HG03045 (cell line): ENCODE data around the gene ECE1.
A peak's percentile ranks its signal among the peaks of the same experiment; 100 is the strongest.

Experiments
- ATAC-seq: cut with Tn5 transposase; IDR thresholded peaks from one replicate; pipeline ENCODE4 v1.9.1; 2021; ENCODE audit warnings: mild to moderate bottlenecking, moderate library complexity; ENCODE audit not compliant: unreplicated experiment

ECE1 gene

DNA sequence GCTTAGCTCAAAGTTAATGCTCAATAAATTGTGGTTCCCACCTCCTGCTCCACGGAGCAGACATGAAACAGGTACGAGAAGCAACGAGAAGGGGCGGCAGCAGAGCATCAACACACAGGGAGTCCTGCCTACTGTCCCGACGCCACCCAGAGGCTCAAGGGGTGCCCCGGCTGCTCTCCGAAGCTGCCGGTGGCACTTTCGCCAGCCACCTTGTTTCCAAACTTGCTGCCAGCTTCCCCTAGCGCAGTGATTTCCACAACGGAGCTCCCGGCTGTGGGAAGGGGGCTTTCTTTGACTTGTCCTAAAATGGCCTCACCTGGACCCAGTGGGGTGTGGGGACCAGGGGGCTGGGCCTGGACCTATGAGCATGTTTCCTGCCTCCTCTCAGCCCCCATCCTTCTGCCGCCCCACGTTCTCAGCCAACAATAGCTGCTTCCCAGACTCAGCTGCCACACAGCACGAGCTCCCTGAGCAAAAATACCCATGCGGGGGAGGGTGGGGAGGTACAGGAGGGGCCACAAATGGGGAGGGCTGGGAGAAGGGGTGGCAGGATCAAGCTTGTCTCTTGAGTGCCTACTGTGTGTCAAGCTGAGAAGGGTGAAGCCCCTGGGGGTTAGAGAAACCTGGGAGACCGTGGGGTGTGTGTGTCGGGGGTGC, 35.6 kb upstream of the ECE1 start:
- ATAC-seq: no peak

DNA sequence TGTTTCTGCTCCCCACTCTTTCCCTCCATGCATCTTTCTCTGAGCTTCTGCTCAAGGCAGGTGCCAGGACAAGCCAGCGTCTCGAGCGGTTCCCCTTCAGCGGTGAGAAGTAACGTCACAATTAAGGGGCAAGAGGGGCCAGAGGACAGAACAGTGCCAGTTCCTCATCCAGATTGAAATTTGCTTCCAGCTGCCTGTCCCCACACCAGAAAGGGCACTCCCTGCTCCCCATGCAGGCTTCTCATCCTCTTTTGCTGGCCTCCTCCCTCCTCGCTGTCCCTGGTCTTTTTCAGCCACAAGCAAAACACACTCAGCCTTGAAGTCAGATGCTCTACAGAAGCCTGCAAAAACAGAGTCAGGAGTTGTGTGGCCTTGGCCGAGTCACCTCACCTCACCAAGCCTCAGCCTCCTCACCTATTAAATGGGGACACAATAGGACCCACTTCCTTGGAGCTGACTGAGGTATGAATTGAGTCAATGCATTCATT, 35.0 kb upstream of the ECE1 start:
- ATAC-seq: no peak

DNA sequence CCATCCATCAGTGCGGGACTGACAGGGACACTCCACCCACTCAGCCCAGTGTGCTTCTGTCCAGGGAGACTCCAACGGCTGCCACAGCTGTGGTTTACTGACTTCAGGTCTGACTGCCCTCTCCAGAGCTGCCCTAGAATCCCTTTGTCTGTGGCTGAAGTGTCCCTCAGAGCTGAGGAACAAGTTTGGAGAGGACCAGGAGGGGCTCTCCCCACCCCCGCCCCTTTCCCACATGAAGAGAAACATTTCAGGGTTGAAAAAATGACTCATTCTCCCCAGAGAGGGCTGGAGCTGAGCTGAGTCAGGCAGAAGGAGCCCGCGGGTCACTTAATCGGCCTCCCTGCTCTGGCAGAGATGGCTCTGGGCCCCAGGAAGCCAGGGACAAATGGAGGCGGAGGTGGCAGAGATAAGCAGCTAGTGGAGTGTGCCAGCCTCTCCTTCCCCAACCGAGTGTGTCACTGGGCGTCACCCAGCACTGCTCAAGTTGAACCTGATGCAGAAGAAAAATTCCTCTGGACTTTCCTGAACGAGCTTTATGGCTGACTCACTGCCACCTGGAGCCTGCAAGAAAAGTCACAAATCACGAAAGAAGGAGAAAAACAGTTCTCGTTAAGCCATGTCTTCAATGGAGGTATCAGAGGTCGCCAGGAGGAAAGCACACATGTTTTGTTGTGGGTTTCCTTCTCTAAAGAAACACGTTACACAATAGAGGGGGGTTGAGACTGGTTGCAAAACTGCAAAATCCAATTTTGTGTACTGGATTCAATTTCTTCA, 34.3 kb upstream of the ECE1 start:
- ATAC-seq: peak; percentile 37

DNA sequence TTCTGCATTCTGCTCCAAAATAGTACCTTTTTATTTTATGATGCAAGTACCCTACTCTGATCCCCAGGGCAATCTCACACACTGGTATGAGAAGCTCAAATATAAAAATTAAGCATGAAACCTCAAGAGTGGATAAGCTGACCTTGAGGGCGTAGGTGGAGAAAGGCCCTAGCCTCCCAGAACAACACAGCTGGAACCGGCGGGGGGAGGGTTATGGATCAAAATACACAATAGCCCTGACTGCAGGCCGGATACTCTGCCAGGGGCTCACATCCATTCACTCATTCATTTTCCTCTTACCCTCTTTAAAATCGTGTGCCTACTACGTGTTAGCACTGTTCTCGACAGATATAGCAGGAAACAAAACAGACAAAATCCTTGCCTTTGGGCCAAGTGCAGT, 32.8 kb upstream of the ECE1 start:
- no peak for ATAC-seq

DNA sequence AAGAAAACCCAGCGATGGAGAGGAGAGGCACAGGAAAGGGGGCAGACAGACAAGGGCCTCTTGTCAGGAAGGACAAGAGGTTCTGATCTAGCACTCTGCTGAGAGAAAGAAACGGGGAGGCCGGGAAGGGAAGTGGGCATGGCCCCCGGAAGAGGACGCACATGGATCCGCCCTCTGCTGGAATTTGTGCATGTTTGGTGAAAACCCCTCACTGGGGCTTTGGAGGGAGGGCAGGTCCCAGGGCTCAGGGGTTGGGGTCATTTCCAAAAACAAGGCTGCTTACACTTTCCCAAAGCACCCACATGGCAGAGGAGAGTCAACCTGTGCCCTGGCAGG, 32.4 kb upstream of the ECE1 start:
- ATAC-seq: no peak

DNA sequence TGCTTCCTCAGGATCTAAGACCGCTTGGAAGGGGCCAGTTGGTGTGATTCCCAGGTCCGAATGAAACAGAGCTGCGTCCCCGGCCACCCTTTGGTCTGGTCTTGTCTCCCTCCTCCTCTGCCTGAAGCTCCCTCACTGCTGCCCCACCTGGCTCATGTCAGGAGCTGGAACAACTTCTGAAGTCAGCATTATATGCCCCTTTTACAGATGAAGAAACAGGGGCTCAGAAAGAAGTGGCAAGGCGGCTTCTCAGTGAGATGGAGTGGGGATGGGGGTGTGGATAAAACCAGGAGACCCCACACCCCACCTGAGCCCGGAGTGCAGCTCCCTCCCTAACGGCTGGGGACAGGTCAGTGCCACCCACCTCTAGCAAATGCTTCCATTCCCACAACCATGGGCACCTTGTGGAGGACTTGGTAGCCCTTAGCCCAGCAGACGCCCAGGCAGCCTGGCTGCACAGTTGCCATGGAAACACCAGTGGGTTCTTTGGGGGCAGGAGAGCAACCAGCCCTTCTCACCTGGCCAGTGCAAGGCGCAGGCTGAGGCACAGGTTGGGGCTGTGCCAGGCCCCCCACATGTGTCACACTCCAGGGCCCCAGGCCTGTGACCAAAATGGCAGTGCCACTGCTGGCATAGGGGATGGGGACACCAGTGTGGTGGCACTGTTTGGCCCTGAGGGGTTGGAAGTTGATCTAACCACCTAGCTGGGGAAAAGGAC, 31.9 kb upstream of the ECE1 start:
- ATAC-seq: no peak

DNA sequence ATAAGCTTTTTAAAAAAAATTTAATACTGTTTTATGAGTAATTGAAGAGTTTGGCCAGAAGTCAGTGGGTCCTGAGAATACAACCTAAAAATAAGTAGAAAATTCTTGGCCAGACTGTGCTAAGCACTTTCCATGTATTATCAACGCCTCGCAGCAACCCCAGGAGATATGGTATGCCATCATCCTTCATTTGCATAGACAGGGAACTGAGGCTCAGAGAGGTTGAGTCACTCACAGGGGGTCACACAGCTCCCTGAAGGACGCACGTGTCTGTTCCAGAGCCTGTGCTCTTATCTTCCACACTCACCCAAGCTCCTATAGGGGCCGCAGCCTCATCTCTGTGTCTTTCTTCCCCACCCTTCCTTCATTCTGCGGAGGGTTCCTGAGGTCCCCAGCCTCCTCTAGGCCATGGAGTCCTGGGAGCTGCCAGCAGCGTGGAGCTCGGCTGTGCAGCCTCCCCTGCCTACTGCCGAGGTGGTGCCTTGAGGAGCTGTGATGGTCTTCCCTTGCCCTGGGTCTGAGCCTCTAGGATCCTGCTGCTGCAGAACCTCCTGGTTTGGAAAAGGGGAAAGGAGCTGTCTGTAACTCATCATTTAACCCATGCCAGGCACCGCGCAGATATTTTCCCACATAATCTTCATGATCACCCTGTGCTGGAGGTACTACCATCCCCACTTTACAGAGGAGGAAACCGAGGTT, 30.3 kb upstream of the ECE1 start:
- ATAC-seq: no peak

DNA sequence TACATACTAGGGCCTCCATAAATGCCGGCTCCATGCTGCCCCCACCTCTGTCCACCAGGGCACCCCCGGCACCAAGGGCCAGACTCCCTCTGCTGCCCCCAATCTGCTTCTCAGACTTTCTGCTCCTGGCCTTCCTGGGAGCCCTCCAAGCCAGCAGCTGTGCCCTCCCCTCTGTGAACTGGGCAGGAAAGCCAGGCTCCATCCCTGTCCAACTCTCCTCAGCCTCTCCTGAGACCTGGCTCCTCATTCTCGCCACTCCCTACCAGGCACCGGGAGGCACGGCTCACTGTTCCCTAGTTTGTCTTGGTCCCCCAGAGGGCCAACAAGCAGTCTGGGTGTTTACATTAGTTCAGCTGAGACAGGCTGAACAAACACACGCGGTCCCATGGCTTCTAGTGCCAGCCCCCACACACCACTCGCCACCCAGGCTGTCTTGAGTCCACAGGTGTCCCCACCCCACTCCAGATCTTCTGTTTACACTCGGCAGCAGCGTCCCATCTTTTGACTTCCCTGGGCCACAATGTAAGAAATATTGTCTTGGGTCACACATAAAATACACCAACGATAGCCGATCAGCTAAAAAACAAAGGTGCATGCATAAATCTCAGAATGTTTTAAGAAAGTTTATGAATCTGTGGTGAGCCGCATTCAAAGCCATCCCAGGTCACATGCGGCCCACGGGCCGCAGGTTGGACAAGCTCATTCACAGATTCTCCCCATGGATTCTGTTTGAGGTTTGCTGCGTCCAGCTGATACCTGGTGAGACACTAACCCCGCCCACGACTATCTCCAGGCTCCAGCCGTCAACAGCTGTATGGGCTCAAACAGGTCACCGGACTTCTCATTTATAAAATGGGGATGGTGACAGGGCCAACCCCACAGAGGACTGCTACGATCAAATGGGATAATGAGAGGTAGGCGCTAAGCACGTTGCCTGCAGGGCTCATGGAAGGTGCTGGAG, 29.5 kb upstream of the ECE1 start:
- no peak for ATAC-seq

DNA sequence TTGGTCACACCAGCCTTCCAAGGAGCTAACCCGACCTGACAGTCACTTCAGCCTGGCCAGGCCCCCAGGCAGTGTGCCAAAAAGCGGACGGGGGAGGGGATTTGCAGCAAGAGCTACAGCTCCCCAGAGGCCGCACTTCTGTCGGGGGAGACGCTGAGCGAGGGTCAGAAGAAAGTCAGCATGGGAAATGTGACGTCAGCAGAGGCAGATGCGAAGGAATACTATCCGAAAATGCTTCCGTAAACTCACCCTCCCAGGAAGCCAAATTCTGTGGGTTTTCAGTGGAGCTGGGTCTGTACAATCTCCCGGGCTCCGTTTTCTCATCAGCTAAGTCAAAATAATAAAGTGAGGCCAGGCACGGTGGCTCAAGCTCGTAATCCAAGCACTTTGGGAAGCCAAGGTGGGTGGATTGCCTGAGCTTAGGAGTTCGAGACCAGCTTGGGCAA, 28.5 kb upstream of the ECE1 start:
- ATAC-seq: no peak

DNA sequence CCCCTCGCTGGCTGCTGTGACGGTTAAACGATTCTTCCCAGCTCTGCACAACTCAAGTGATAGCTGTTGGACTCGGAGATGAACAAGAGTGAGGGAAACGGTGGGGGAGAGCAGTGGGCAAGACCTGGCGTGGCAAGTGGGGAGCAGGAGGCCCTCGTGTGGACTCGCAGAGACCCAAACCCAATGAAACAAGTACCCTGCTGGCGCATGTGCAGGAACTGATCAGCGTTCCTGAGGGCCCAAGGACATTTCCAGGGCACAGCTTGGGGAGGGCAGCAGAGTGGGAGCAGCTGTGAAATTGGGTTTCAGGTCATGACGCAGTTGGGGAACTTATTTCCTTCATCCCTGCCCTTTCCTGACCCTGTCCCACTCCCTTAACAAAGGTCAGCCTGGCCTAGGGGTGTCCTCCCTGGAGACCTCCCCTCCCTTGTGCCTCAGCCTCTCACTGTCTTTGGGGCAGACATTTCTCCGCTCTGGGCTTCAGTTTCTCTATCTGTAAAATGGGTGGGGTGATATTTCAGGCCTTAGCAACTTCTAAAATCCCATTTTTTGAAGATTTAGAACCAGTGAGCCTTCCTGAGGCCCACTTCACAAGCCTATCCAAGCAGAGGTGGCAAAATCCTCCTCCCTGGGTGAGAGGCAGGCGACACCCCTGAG, 27.9 kb upstream of the ECE1 start:
- no peak for ATAC-seq

DNA sequence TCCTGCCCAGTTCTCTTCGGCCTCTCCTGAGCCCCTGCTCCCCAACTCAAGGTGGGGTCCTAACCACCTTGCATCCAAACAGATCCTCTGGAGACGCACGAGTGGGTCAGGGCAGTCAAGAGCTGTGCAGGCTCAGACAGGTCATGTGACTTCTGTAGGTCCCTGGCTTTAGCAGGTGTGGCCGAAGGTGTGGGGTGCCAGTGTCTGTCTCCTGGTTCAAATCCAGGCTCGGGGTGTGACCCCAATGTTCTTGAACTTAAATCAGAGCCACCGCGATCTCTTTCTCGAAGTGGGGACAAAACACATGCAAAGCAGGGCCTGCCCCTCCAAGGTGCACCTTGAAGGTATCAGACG, 27.4 kb upstream of the ECE1 start:
- ATAC-seq: no peak

DNA sequence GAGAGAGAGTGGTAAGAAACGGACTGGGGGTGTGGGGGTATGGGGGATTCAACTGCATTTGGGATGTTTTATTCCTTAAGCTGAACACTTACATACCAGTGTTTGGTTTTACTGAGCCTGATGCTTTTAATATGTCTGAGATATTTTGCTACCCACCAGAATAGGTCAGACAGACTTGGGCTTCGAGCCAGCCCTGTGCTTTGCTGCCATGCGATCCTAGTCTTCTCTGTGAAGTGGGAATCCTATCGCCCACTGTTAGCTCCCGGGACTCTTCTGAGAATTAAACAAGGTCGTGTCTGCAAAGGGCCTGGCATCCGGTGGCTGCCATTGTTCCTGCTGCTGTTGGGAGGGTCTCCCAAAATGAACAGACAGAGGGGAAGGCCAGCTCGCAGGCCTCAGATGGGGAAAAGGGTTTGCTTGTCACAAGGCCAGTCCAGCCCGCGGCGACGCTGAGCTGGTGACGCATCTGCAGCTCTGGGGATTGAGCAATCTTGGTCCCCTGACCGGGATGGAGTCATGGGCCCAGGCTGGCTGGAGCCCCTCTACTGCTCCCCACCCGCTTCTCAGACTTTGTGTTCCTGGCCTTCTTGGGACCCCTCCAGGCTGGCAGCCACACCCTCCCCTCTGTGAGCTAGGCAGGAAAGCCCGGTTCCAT, 26.9 kb upstream of the ECE1 start:
- ATAC-seq: no peak

DNA sequence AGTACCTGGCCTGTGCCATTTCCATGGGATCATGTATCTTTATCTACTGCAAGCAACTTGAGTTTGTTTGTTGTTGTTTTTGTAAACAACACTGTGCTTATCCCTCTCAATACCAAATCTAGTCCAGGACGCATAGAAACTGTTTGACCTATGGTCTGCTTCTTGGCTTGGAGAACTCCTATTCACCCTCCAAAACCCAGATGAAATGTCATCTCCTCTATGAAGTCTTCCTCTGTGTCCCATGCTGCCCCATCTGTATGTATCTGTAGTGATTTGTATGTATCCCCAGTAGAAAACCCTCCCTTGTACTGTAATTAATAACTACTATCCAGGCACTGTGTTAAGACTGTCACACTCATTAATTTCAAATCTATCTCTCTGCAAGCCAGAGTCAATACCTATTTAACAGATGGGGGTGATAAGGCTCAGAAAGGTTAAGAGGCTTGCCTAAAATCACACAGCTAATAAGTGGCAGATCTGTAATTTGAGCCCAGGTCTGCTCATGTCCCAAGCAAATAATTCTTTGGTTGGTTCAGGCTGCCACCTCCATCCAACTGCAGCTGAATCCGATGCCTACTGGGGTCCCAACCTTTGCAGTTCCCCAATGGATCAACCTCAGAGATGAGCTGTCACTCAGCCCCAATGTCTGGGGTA, 24.6 kb upstream of the ECE1 start:
- ATAC-seq: no peak

DNA sequence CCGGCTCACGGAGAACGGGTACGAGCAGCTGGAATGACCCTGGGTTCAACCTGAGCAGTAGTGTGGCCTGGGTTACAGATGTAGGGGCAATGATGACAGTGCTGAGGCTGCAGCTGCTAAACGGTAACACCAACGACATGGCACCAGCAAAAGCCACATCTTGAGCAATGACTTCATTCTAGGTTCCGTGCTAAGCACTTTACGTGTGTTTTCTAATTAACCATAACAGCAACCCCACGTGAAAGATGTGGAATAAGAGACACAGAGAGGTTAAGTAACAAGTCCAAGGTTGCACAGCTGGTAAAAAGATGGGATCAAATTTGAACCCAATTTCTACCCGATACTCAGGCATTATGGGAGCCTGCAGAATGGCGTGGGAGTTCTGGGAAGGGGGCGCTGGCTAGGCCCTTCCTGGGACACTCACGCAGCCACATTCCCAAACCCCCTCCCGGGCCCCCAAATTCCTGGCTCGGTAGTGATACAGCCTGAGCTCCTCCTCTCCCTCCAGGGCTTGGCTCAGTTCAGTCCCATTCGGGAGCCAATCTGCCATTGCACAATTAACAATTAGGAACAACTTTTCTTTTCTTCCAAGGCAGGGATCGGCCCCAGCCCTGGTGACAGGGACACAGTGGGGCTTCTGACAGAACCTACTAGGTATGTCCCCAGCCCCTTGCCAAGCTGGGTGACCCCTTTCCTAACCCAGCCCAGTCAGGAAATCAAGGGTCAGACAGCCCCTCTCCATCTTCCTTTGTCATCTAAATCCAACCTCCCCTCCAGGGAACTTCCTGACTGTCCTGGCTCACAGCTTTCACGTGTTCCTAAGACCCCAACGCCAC, 23.8 kb upstream of the ECE1 start:
- no peak for ATAC-seq

DNA sequence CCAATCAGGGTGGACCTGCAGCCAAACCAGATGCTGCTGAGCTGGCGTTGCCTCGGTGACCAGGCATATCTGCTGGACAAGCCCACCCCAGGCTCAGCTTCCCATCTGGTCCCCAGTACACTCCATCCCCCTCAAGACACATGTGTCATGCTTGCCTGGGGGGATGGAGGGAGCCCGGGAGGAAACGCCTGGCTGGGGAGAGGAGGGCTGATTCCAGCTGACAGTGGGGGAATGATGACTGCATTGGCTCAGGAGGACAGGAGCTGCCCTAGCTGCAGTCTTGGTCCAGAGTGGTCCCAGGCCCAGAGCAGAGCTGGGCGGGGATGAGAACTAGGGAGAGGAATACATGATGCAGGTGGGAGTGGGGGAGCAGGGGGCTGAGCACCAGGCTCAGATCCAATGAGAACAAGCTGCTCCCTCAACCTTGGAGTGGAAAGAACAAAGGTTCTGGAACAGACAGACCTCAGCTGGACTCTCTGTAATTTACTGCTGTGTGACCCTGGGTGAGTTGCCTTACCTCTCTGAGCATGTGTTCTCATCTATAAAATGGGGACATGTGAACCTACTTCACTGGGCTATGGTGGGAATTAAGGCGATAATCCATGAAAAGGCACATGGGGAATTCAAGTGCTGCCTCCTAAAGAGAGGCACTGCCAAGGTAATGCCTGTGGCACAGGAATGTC, 23.1 kb upstream of the ECE1 start:
- no peak for ATAC-seq

DNA sequence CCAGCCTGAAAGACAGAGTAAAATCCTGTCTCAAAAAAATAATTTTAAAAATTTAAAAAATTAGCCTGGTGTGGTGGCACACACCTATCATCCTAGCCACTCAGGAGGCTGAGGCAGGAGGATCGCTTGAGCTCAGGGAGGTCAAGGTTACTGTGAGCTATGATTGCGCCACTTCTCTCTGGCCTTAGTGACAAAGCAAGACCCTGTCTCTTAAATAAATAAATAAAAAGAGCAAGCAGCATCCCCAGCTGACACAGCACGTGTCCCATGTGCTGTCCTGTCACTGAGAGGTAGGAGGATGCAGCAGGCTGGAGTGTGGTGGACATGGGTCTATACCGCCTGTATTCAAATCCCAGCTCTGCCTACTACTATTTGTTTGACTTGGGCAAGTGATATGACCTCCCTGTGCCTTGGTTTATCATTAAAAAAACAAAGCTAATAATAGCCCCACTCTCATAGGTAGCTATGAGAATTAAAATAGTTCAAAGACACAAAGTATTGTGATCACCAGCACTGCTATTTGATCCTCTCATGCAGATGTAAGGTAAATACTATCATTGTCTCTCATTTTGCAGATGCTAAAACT, 22.2 kb upstream of the ECE1 start:
- ATAC-seq: no peak

DNA sequence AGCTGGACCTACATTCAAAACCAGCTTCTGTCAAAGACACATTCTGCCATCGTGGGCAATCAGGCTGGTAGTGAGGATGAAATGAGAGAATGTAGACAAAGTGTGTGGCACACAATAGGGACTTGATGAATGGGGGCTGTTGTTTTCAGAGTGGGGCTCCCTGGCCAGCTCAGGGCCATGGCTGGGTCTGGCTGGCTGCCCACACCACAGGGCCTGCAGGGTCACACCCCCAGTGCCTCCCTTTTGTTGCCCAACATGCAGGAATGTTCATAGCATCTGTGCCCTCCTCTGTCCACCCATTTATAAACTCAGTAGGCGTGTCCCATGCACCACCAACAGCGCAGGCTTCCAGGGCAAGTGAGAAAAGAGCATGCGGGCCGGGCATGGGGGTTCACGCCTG, 20.8 kb upstream of the ECE1 start:
- no peak for ATAC-seq
